Mammary epithelial cell (primary cell): ENCODE results near the gene SSBP4.

Source experiments
- CTCF ChIP-seq, 2 donors: IDR thresholded peaks in 1 of 2; conservative IDR thresholded peaks in 1 of 2; 2 replicates each; pipeline ENCODE4 v1.5.1; 2011 to 2012; ENCODE audit warnings: inconsistent platforms in 2 of 2, low read length in 2 of 2, mild to moderate bottlenecking in 2 of 2, control low read depth in 1 of 2, low read depth in 1 of 2; ENCODE audit not compliant: insufficient read depth in 1 of 2; ENCODE audit errors: extremely low read depth in 1 of 2
- EZH2 ChIP-seq: IDR thresholded peaks from 2 replicates; pipeline ENCODE4 v1.6.1; 2012; ENCODE audit warnings: low read length, inconsistent platforms, borderline replicate concordance

- TF ChIP-seq EZH2 (no peak), CTCF (conservative IDR thresholded peaks at IDR 0.05 in 1 of 2, IDR thresholded peaks at IDR 0.05 in 1 of 2; ENCODE audit: extremely low read depth in 1 of 2, insufficient read depth in 1 of 2, low read depth in 1 of 2, low read length in 2 of 2) (no peak)
Observed at GRCh38 chr19:18480006-18480691, 61.0 kb downstream of the SSBP4 start.
